ENCODE data around the gene ZRANB3.

- no peak for TF ChIP-seq EZH2 (IDR thresholded peaks at IDR 0.05; ENCODE audit: borderline replicate concordance, low read length)
- TF ChIP-seq, protein P1, sequence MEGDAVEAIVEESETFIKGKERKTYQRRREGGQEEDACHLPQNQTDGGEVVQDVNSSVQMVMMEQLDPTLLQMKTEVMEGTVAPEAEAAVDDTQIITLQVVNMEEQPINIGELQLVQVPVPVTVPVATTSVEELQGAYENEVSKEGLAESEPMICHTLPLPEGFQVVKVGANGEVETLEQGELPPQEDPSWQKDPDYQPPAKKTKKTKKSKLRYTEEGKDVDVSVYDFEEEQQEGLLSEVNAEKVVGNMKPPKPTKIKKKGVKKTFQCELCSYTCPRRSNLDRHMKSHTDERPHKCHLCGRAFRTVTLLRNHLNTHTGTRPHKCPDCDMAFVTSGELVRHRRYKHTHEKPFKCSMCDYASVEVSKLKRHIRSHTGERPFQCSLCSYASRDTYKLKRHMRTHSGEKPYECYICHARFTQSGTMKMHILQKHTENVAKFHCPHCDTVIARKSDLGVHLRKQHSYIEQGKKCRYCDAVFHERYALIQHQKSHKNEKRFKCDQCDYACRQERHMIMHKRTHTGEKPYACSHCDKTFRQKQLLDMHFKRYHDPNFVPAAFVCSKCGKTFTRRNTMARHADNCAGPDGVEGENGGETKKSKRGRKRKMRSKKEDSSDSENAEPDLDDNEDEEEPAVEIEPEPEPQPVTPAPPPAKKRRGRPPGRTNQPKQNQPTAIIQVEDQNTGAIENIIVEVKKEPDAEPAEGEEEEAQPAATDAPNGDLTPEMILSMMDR (IDR thresholded peaks at IDR 0.05; ENCODE audit: low read length), result no peak
These were observed 368.2 kb downstream of the ZRANB3 start for GRCh38 chr2:135162786-135163185.

All from OCI-LY1 (cell line).